Stimulated activated CD8-positive, alpha-beta memory T cell treated with anti-CD3 and anti-CD28 coated beads, Interleukin-15, amount 100 ng/mL, for 48 hours (primary cell): Measurements from ENCODE around the gene KIAA1614.

Experiments used
- DNase-seq, 2 donors: peaks; one replicate each; pipeline ENCODE4 v3.0.0-alpha.2; 2020; ENCODE audit warnings: low read depth in 2 of 2

Gene KIAA1614

GRCh38 chr1:180924939-180925338, 12.2 kb downstream of the KIAA1614 start:
- no peak for DNase-seq

- DNase-seq = no peak
These were observed 12.9 kb downstream of the KIAA1614 start for GRCh38 chr1:180925471-180926051.

- DNase-seq = peak in 1 of 2 donors; percentile 6
These were observed 13.7 kb downstream of the KIAA1614 start for GRCh38 chr1:180926164-180926981.

GRCh38 chr1:180927348-180927747, 14.7 kb downstream of the KIAA1614 start:
- no peak for DNase-seq

DNA sequence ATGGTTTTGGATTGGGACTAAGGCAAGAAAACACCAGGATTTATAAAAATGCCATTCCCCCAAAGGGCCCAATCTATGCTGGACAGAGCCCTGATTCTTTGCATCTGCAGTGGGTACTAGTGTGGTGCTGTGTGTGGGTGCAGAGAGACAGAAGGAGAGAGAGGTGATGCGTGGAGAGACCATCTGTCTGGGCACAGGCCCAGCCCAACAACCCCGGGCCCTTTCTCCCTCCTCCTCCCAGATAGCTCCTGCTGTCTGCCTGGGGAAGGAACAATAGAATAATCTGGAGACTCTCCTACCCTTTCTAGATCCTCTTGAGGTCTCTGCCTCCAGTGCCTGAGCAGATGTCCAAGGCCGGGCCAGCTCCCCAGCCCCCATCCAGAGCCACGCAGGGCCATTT, 15.1 kb downstream of the KIAA1614 start:
- no peak for DNase-seq

DNA sequence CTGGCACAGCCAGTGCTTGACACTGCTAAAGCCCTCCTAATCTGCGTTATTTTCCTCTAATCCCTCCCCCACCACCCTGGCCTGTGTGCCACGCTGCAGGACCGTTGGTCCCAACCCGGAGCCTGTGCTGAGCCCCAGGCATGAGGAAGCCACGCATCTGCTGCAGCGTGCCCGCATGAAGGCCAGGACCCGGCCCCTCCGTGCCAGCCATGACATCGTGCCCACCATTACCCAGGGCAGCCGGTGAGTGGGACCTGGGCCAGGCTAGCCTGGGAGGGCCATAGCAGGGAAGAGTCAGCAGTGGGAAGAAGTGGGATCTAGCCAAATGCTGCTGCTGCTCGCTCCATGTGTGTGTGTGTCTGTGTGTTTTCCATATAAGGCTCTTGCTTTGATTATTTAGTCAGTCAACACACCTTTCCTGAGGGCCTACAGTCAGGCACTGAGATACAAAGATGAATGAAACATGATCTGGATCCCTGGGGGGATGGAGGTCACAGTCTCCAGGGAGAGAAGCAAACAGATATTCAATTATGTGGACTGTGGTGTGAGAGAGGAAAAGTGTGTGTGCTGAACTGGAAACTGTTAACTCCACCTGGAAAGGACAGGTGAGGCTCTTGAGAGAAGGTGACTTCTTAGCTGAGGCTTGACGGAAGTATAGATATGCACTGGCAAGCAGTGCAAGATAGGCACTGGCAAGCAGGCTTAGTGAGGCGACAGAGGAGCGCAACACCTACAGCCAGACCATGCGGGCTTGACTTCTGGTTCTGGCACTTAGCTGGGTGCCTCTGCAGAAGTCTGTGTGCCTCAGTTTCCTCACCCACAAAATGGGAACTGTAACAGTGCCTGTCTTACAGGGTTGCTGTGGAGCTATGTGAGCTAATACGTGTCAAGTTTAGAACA, 15.9 kb downstream of the KIAA1614 start:
- DNase-seq = no peak

- DNase-seq = no peak
These were observed 16.7 kb downstream of the KIAA1614 start for GRCh38 chr1:180929389-180929788.

DNA sequence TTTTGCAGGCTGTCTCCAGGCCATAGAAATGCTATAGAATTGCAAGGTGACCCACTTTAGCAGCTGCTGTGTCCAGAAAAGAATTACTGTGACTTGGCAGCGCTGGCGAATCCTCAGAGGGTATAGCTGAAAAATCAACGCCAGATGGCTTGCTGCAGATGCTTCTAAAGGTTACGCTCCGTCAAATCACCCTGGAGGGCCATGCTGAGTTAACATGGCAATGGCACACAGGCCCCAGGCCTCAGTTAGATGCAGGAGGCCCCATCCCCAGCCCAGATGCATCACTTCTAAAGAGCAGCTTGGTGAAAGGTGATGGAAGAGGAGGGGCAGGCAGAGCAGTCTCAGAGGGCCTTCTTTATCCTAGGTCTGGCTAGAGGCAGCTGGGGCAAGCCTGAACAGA, 18.0 kb downstream of the KIAA1614 start:
- DNase-seq = no peak

DNA sequence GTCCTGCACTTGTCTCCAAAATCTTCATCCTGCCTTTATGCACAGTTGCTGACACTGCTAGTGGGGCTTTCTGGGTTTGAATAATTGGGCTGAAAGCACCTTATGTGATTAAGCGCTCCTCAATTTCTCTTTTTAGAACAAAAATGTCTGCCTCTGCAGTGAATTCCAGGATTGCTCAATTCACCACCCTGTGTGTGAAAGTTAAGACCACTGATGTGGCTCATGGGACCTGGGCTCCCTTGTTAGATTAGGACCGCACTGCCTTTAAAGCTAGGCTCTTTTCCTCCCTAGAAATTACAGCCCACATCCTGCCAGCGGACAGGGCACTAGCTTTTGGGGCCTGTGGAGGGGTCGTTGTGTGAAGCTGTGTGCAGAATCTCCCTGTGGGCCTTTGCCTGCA, 18.8 kb downstream of the KIAA1614 start:
- no peak for DNase-seq

DNA sequence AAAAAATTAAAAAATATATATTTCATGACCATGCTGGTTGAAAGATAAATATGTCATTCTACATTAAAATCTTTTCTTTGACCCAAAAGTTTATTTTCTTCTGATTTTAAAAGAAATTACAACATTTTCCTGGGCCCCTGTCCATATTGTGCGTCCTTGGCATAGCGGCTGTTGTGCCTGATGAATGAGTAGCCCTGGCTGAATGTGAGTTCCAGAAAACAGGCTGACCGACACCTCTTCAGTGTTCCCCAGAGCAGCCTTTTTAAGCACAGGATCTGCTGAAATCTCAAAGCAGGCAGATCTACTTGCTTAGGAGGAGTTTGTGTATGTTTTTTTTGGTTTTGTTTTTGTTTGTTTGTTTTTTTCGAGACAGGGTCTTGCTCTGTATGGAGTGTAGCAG, 19.7 kb downstream of the KIAA1614 start:
- DNase-seq = no peak

DNA sequence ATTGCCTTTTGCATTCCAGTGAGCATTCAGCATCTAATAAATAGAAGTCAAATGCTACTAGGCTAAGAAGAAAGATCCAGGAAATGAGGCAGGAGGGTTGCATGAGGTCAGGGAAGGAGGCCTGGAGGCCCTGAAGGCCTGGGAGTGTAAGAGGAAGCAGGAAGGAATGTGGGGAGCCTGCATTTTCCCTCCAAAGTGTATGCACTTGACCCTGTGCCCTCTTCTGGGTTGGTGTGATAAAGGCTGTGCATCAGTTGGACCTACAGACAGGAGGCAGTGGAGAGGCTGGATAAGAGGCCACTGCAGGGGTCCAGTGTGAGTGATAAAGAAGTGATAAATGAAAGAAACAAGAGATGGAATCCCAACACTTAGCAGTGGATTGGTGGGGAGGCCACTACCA, 20.4 kb downstream of the KIAA1614 start:
- no peak for DNase-seq

DNA sequence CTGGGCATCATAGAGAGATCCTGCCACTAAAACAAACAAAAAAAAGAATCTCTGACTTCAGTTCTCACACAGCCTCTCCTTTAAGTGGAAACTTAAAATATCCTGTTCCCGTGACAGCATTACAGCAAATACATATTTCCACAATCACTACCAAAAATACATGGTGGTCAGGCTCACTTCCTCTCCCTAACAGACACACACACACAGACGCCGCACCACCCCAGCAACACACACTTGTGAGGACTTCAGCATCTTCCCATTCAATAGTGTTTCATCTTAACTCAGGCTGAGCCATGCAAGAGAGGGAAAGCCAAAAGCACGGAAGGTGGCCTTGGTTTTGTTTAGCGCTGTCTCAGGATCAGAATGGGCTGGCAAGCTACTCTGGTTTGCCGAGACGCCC, 21.9 kb downstream of the KIAA1614 start:
- no peak for DNase-seq

- DNase-seq = no peak
These were observed 22.8 kb downstream of the KIAA1614 start for GRCh38 chr1:180935326-180936109.

DNA sequence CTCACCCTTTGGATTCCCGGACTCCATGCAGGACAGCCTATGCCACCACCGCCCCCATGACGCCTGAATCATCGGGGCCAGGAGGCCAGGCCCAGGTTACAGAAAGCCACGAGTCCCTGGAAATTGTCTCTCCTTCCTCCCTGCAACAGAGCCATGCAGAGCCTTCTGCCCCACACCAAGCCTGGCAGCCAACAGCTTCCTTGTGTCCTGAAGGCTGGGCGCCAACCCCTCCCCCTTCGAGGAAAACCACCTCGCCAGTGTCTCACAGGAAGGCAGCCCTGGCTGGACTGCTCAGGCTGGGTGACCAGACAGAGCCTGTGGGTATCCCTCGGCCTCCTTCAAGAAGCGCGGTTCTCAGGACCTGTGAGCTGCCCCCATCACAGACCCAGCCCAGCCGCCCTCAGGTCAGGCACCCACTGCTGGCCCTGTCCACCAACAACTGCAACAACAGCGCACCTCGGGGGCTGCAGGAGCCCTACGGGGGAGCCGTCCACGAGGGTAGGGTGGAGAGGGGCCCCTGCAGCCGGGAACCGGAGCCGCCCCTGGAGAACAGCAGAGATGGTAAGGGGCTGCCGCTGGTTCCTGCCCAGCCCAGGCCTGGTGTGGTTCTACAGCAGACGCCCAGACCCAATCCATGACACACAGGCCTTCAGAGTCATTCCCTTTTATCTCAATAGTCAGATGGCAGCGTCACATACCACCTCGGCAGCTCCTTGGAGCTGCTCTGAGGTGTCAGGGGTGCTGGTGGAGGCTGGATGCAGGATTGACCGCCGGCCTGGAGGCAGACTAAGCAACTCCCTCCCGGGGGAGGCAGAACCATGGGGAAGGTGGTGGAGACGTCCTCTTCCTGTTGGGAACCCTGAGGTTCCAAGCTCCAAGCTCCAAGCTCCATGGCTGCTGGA, 23.7 kb downstream of the KIAA1614 start:
- no peak for DNase-seq

- DNase-seq = no peak
These were observed 24.3 kb downstream of the KIAA1614 start for GRCh38 chr1:180937012-180937372.

- DNase-seq = no peak
These were observed 25.0 kb downstream of the KIAA1614 start for GRCh38 chr1:180937624-180938225.

DNA sequence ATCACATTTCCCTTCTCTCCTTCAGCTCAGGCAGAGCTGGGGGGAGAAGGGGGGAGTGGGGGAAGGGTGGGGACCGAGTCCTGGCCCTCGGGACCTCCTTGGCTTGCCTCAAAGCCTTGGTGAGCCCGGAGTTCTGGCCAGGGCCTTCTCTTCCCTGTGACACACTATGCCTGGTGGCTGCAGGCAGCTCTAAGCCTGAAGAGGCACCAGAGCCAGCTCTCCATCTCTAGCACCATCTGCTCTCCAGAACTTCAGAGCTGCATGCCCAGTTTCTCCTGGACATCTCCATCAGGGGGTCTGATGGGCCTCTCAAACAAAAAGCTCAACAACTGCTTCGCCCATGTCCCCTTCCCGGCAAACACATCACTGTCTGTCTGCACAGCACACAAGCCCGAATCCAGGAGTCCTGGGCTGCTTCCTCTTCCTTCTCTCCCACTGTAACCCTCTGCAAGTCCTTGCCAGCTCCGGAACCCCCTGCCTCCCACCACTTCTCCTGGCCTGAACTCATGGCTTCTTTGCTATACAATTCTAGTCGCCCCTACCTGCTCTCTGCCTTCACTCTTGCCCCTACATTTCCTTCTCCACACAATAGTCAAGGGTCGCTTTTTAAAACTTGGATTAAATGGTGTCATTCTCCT, 26.5 kb downstream of the KIAA1614 start:
- DNase-seq = no peak

GRCh38 chr1:180939711-180940103, 27.0 kb downstream of the KIAA1614 start:
- no peak for DNase-seq

GRCh38 chr1:180940445-180940844, 27.7 kb downstream of the KIAA1614 start:
- no peak for DNase-seq
